ENCODE data around the gene BRAT1.
"Not testable (repeated sequence)": the region's sequence is repeated elsewhere in the genome, so short reads cannot be mapped to it uniquely, and the experiment has no call there.

The BRAT1 gene

DNA sequence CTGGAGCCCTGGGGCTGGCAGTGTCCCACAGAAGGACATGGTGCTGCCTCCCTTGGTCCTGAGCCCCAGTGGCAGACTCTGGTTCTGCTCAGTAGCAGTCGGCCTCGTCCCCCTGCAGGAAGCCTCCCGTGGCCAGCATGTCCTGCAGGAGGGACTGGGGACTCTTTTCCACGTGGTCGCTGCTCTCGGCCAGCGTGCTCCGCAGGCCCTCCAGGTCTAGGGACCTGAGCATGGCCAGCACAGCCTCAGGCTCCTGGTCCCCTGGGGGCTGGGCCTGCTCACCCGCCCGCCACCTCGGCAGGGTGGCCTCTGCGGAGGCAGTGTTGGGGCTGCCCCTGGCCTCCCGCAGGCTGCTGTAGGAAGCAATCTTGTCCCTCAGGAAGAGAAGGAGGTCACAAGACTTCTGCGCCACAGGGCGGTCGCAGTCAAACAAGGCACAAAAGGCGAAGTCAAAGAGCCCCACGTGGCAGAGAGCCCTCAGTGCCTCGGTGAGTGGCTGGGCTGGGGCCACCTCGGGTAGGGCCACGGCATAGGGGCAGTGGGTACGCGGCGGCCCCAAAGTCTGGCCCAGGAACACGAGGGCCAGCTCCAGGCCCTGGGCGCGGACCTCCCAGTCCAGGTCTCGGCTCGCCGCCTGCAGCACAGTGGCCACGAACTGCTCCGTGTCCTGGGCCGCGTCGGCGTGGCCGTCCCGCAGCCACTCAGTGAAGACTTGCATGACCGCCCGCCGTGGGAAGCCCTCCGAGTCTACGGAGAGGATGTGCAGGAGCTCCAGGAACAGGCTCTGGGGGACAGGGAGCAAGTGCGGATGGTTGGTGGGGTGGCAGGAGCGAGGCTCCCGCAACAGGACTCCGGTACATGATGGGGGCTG is 17.1 kb downstream of the BRAT1 start:
- no peaks in the 10 kb centered on the region for H3K27me3 ChIP-seq (ENCODE audit: control insufficient read depth, insufficient read depth, low read length)
- no peak overlapping the region for H3K9ac ChIP-seq (ENCODE audit: low read length)
- peaks cover 11% of the 10 kb centered on the region for H3K36me3 ChIP-seq (ENCODE audit: control insufficient read depth, insufficient read depth, low read length)
- H3K4me3 ChIP-seq (ENCODE audit: low read length), result no peak overlapping the region
- H3K4me1 ChIP-seq (ENCODE audit: control insufficient read depth, insufficient read depth, low read length), result no peaks in the 10 kb centered on the region
- H3K9me3 ChIP-seq (ENCODE audit: control insufficient read depth, low read length), result no peaks in the 10 kb centered on the region

DNA sequence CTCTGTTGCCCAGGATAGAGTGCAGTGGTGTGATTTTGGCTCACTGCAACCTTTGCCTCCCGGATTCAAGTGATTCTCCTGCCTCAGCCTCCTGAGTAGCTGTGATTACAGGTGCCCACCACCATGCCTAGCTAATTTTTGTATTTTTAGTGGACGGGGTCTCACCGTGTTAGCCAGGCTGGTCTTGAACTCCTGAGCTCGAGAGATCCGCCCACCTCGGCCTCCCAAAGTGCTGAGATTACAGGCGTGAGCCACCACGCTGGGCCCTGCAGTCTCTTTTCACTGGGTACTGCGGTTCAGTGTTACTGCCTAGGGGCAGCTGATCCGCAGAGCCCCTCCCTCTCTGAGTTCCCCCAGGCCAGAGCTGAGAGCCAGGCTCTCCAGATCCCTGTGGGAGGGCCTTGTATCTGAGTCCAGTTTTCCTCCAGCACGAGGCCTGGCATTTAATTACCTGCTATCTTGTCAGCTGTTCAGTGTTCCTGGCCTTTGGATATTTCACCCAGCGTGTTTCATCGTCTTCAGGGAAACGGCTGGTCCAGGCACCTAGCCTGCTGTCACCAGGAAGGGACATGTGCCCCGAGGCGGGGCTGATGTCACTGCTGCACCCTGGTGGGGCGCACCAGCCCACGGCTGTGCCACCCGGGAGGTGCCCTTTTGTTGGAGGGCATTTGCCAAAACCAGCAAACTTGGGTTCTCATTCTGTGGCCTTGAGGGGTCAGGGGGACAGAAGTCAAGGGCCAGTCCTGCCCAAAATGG is 19.3 kb downstream of the BRAT1 start:
- not testable (repeated sequence) for H3K4me3 ChIP-seq (ENCODE audit: low read length); H3K9ac ChIP-seq (ENCODE audit: low read length); H3K27me3 ChIP-seq (ENCODE audit: control insufficient read depth, insufficient read depth, low read length); H3K9me3 ChIP-seq (ENCODE audit: control insufficient read depth, low read length); H3K4me1 ChIP-seq (ENCODE audit: control insufficient read depth, insufficient read depth, low read length)
- peaks cover 11% of the 10 kb centered on the region for H3K36me3 ChIP-seq (ENCODE audit: control insufficient read depth, insufficient read depth, low read length)

DNA sequence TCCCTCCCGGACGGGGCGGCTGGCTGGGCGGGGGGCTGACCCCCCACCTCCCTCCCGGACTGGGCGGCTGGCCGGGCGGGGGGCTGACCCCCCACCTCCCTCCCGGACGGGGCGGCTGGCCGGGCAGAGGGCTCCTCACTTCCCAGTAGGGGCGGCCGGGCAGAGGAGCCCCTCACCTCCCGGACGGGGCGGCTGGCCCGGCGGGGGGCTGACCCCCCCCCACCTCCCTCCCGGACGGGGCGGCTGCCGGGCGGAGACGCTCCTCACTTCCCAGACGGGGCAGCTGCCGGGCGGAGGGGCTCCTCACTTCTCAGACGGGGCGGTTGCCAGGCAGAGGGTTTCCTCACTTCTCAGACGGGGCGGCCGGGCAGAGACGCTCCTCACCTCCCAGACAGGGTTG is 21.1 kb downstream of the BRAT1 start:
- peaks cover 21% of the 10 kb centered on the region for H3K4me1 ChIP-seq (ENCODE audit: control insufficient read depth, insufficient read depth, low read length)
- not testable (repeated sequence) for H3K9me3 ChIP-seq (ENCODE audit: control insufficient read depth, low read length); H3K27me3 ChIP-seq (ENCODE audit: control insufficient read depth, insufficient read depth, low read length); H3K4me3 ChIP-seq (ENCODE audit: low read length); H3K9ac ChIP-seq (ENCODE audit: low read length); H3K36me3 ChIP-seq (ENCODE audit: control insufficient read depth, insufficient read depth, low read length)

DNA sequence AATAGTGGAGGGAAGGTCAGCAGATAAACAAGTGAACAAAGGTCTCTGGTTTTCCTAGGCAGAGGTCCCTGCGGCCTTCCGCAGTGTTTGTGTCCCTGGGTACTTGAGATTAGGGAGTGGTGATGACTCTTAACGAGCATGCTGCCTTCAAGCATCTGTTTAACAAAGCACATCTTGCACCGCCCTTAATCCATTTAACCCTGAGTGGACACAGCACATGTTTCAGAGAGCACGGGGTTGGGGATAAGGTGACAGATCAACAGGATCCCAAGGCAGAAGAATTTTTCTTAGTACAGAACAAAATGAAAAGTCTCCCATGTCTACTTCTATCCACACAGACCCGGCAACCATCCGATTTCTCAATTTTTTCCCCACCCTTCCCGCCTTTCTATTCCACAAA is 21.8 kb downstream of the BRAT1 start:
- peaks cover 27% of the 10 kb centered on the region for H3K4me1 ChIP-seq (ENCODE audit: control insufficient read depth, insufficient read depth, low read length)
- H3K27me3 ChIP-seq (ENCODE audit: control insufficient read depth, insufficient read depth, low read length); H3K36me3 ChIP-seq (ENCODE audit: control insufficient read depth, insufficient read depth, low read length); H3K9me3 ChIP-seq (ENCODE audit: control insufficient read depth, low read length); H3K4me3 ChIP-seq (ENCODE audit: low read length); H3K9ac ChIP-seq (ENCODE audit: low read length): not testable (repeated sequence)

DNA sequence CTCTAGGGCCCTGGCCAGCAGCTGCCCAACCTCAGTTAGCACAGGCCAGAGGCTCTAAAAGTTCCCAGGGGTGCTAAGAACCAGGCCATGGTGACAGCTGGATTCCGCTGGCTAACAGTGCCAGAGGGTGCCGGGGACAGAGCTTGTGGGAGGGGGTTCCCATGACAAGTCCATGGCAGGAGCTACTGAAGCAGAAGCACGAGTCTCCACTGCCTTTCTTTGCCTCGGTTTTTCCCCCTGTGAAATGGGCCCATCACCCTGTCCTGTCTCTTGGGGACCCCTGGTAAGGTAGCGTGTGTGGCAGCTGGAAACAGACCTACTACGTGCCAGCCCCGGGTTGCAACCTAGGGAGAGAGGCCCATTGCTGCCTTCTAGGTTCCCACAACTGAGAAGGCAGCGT is 22.5 kb downstream of the BRAT1 start:
- peaks cover 34% of the 10 kb centered on the region for H3K4me1 ChIP-seq (ENCODE audit: control insufficient read depth, insufficient read depth, low read length)
- not testable (repeated sequence) for H3K9ac ChIP-seq (ENCODE audit: low read length); H3K36me3 ChIP-seq (ENCODE audit: control insufficient read depth, insufficient read depth, low read length); H3K27me3 ChIP-seq (ENCODE audit: control insufficient read depth, insufficient read depth, low read length); H3K9me3 ChIP-seq (ENCODE audit: control insufficient read depth, low read length); H3K4me3 ChIP-seq (ENCODE audit: low read length)

DNA sequence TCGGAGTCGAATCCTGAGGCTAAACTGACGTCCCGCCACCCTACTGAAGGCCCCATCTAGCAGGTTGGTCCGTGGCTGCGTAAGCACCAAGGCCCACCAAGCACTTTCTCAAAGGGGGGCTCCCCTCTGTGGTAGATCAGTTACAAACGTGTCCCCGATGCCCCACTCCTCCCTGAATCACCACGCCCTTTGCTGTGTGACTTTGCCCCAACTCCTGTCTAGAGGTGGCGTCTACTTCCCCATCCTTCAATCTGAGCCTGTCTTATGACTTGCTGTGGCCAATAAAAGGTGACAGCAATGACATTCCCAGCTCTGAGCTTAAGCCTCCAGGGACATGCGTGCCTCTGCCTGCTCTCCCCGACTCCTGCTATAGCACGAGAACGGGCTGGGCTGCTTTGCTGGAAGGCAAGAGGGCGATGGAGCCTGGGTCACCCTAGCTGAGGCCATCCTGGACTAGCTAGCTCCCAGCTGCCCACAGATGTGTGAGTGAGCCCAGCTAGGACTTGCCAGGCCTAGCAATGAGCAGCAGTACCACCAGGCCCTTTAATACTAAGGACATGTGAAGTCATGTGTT is 23.0 kb downstream of the BRAT1 start:
- not testable (repeated sequence) for H3K4me3 ChIP-seq (ENCODE audit: low read length); H3K27me3 ChIP-seq (ENCODE audit: control insufficient read depth, insufficient read depth, low read length); H3K36me3 ChIP-seq (ENCODE audit: control insufficient read depth, insufficient read depth, low read length); H3K9ac ChIP-seq (ENCODE audit: low read length); H3K9me3 ChIP-seq (ENCODE audit: control insufficient read depth, low read length)
- peaks cover 40% of the 10 kb centered on the region for H3K4me1 ChIP-seq (ENCODE audit: control insufficient read depth, insufficient read depth, low read length)

DNA sequence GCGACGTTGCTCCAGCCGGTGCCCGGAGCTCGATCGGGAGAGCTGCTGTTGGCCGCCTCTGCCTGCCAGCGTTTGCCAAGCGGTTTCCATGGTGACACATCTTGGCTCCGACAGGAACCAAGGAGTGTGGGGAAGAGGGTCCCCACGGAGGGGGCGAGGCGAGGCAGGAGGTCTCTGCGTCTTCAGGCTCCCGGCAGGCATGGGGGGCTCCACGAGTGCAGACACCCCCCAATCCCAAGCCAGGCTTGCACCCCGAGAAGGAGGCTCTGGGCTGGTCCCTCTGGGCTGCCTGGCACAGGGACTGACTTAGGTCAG is 23.6 kb downstream of the BRAT1 start:
- not testable (repeated sequence) for H3K9me3 ChIP-seq (ENCODE audit: control insufficient read depth, low read length); H3K4me3 ChIP-seq (ENCODE audit: low read length)
- peaks cover 45% of the 10 kb centered on the region for H3K4me1 ChIP-seq (ENCODE audit: control insufficient read depth, insufficient read depth, low read length)

DNA sequence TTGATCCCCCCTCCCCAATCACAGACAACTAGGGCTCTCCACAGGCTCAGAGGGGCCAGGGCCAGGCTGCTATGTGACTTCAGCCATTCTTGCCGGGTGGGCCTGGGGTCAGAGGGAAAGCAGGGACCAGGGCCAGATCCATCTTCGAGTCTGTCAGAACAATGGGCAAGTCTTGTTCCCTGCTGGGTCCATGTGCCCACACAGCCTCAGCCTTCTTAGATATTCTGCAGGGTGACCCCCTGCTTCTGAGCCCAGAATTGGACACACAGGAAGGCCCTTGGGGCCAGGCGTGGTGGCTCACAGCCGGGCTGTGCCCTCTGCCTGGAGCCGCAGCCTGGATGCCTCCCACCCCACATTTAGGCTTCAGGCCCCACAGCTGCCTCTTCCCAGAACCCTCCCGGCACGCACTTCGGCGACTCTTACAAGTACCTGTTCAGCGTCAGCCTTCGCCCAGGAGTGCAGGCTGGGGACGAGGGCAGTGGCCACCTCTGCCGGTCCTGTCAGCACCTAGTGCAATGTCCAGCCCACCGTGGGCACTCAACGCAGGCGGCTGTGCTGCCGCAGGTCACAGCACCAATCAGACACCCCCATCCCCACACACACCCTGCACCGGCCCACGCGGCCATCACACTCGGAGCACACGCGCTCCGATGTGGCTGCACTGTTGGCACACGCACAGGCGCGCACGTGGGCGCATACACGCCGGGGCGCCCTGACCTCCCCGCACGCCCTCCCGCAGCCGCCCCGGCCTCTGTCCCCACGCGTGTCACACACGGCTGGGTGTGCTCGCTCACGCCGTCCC is 24.1 kb downstream of the BRAT1 start:
- H3K4me3 ChIP-seq (ENCODE audit: low read length); H3K9ac ChIP-seq (ENCODE audit: low read length); H3K27me3 ChIP-seq (ENCODE audit: control insufficient read depth, insufficient read depth, low read length); H3K9me3 ChIP-seq (ENCODE audit: control insufficient read depth, low read length): not testable (repeated sequence)
- peaks cover 50% of the 10 kb centered on the region for H3K4me1 ChIP-seq (ENCODE audit: control insufficient read depth, insufficient read depth, low read length)
- peaks cover 20% of the 10 kb centered on the region for H3K36me3 ChIP-seq (ENCODE audit: control insufficient read depth, insufficient read depth, low read length)

More for the DNA sequence above, 23.6 kb downstream of the BRAT1 start:
- not testable (repeated sequence) for H3K27me3 ChIP-seq (ENCODE audit: control insufficient read depth, insufficient read depth, low read length); H3K9ac ChIP-seq (ENCODE audit: low read length)
- H3K36me3 ChIP-seq (ENCODE audit: control insufficient read depth, insufficient read depth, low read length), result peaks cover 14% of the 10 kb centered on the region

DNA sequence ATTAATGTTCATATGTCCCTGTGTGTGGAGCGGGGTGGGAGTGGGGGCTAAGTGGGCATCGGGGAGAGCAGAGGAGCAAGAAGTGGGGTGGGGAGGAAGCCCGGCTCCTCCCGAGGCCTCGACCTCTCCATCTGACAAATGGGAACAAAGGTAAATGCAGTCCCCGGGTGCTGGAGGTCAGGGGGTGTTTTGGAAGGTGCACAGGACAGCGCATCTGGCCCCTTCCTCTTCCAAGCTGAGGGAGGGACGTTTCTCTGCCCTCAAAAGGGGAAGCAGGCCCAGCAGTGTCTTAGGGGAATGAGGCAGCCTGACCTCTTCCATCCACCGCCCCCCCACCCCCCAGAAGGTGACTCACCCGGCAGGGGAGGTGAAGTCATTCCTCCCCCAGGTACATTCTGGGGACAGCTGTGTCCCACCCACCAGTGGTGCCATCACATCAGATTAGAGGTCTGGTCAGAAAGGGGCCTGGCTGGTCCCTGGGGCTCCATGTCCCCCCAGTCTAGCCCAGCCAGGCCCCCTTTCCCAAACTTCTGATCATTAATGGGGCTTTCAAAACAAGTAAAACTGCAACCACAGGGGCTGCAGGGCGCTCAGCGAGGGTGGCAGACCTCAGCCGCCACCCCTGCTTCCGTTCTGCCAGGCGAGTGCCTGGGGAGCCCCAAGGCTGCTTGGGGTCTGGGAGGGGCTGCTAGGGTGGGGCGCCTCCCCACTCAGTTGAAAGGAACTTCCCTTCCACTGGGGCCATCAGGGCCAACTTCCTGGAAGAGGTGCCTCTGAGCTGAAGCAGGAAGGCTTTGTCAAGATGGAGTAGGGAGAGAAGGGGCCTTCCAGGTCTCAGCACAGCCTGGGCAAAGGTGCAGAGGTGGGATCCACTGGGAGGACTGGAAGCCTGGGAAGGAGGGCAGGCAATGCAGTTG is 25.0 kb downstream of the BRAT1 start:
- Histone ChIP-seq H3K4me1 (ENCODE audit: control insufficient read depth, insufficient read depth, low read length) (peaks cover 59% of the 10 kb centered on the region), H3K4me3 (ENCODE audit: low read length) (no peak overlapping the region), H3K27me3 (ENCODE audit: control insufficient read depth, insufficient read depth, low read length) (no peaks in the 10 kb centered on the region), H3K36me3 (ENCODE audit: control insufficient read depth, insufficient read depth, low read length) (peaks cover 28% of the 10 kb centered on the region), H3K9me3 (ENCODE audit: control insufficient read depth, low read length) (no peaks in the 10 kb centered on the region), H3K9ac (ENCODE audit: low read length) (peak overlapping the region; percentile 36)

DNA sequence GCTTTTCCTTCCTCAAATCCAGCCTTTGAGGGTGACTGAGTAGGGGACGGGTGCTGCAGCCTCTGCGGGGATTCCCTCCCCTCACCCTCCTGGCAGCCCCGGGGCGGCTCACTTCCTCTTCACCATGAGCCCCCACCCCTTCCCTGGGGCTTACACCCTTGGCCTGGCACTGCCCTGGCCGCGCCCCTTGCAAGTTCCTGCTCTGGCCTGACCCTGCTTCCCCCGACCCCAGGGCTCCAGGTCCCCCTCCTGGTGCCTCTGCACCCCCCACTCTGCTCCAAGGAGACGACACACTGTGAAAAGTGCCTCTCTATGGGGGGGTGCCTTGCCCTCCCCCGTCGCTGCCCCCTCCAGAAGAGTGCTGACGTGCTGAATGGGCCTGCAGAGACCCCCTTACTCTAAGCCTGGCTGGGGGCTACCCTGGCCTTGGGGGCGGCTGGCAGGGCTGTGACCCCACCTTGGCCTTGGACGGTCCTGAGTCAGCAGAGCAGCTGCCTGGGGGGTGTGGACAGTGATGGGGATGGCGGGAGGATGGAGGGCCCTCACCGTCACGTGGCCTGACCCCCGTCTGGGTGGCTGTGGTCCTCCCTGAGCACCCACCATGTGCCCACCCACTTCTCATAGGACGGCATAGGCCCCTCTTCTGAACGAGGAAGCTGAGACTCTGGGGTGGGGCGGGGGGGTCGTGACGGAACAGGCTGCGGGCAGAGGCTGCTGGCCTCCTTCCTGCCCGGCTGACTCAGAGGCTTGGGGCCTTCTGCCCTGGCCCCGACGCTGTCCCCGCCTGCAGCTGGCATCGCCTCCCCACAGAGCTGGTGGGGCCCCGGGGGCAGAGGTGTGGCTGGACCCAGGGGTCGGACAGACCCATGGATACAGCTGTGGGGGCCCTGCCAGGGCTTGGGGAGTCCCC is 25.9 kb downstream of the BRAT1 start:
- no peaks in the 10 kb centered on the region for H3K27me3 ChIP-seq (ENCODE audit: control insufficient read depth, insufficient read depth, low read length)
- H3K36me3 ChIP-seq (ENCODE audit: control insufficient read depth, insufficient read depth, low read length), result peaks cover 33% of the 10 kb centered on the region
- peaks cover 68% of the 10 kb centered on the region for H3K4me1 ChIP-seq (ENCODE audit: control insufficient read depth, insufficient read depth, low read length)
- H3K9me3 ChIP-seq (ENCODE audit: control insufficient read depth, low read length), result no peaks in the 10 kb centered on the region
- no peak overlapping the region for H3K4me3 ChIP-seq (ENCODE audit: low read length)
- H3K9ac ChIP-seq (ENCODE audit: low read length), result peak overlapping the region; percentile 39

All from mucosa of stomach (tissue), 1 donor.